Right lobe of liver (tissue), 6 donors: Measurements from ENCODE around the gene SCGB1C2. TPM values are rescaled to one million over a fixed set of nuclear protein-coding genes. Genes with fewer than 3 reads are reported as not detected.

Experiments
- ATAC-seq, 4 donors: fragments of 200-7000 bp; cut with Tn5 transposase; one replicate each; pipeline ENCODE4 v1.9.1; 2020; ENCODE audit warnings: mild to moderate bottlenecking in 4 of 4, moderate library complexity in 4 of 4
- DNase-seq, 3 donors: peaks; one replicate each; pipeline ENCODE4 v3.0.0-alpha.2; 2020
- H3K27ac ChIP-seq, 3 donors: fragments of 200-600 bp; one replicate each; pipeline ENCODE4 v1.8.0; 2022
- H3K27me3 ChIP-seq, 2 donors: fragments of 200-600 bp; one replicate each; pipeline ENCODE4 v1.8.0; 2022
- H3K36me3 ChIP-seq, 4 donors: fragments of 200-600 bp; sonication (generic) in 1 of 4; one replicate each; pipeline versions ENCODE4 v1.5.1 to v1.8.0; 2017 to 2022; ENCODE audit warnings: control low read depth in 1 of 4
- H3K4me1 ChIP-seq, 4 donors: fragments of 200-600 bp; sonication (generic) in 1 of 4; one replicate each; pipeline versions ENCODE4 v1.5.1 to v1.8.0; 2017 to 2022; ENCODE audit warnings: control low read depth in 1 of 4
- H3K4me3 ChIP-seq, 3 donors: fragments of 200-600 bp; one replicate each; pipeline ENCODE4 v1.8.0; 2022
- H3K9me3 ChIP-seq, 4 donors: fragments of 200-600 bp; sonication (generic) in 1 of 4; one replicate each; pipeline versions ENCODE4 v1.5.1 to v1.8.0; 2017 to 2022; ENCODE audit warnings: control low read depth in 1 of 4
- CTCF ChIP-seq, 4 donors: fragments of 200-600 bp in 3 of 4; fragments of 450-650 bp in 1 of 4; IDR thresholded peaks; one replicate each; pipeline versions ENCODE4 v1.5.1 to v1.8.0; 2016 to 2022; ENCODE audit warnings: antibody characterized with exemption in 4 of 4, mild to moderate bottlenecking in 2 of 4
- POLR2A ChIP-seq: fragments of 450-650 bp; IDR thresholded peaks from one replicate; pipeline ENCODE4 v1.6.1; 2017; ENCODE audit warnings: antibody characterized with exemption, mild to moderate bottlenecking
- WGBS: methylation state at CpG from one replicate; pipeline ENCODE4 v1.1.6; 2018; ENCODE audit warnings: low coverage, low lambda C conversion rate; ENCODE audit not compliant: insufficient coverage; ENCODE audit errors: missing lambda C conversion rate; 5-methylcytosine and 5-hydroxymethylcytosine counted together
- intact Hi-C, 2 donors: fragments of 100-400 bp; cut with DNase I; formaldehyde crosslinking; loops; one replicate each; pipeline versions ENCODE4 v1.11.2 to v1.14.1; 2022
- total RNA-seq, 6 experiments: library from RNA; depleted of rRNA in 2 of 6; stranded (reverse); fragments of >200 nt in 2 of 6; fragmentation: NEBNext Ultra II Directional in 3 of 6; extraction: Animal tissue kit (Norgen Biotek cat#: 25700) in 3 of 6; gene quantifications; one replicate each; pipeline versions ENCODE4 v1.1.0 to v1.2.4, GENCODE V29; 2016 to 2023
- donor health status: DM: no; HTN: yes; CAD: no.
- donor health status: DM: no; HTN: no; CAD: no.
- donor health status: DM: no; HTN: no; CAD: no.
- donor health status: DM: no; HTN: yes; CAD: no.
- donor health status: DM: no; HTN: yes; CAD: no.

SCGB1C2 gene
- total RNA-seq, 6 experiments from 2014 or later = not detected

GRCh38 chr17:171871-172270, 34.5 kb downstream of the SCGB1C2 start:
- H3K27ac ChIP-seq = no peak overlapping the region
- no CpG with 5 or more reads among the region's 13 CpGs for WGBS
- no peak for DNase-seq
- ATAC-seq = no peak
- no peaks in the 10 kb centered on the region for H3K27me3 ChIP-seq
- intact Hi-C loops = no loop called here
- no peaks in the 10 kb centered on the region for H3K9me3 ChIP-seq
- no peaks in the 10 kb centered on the region for H3K4me1 ChIP-seq
- no peaks in the 10 kb centered on the region for H3K36me3 ChIP-seq
- H3K4me3 ChIP-seq = no peak overlapping the region
- TF ChIP-seq POLR2A = no peak
- no peak for TF ChIP-seq CTCF (IDR thresholded peaks at IDR 0.05)

- Histone ChIP-seq H3K27me3 (no peaks in the 10 kb centered on the region), H3K4me3 (no peak overlapping the region), H3K27ac (no peak overlapping the region), H3K9me3 (no peaks in the 10 kb centered on the region), H3K36me3 (no peaks in the 10 kb centered on the region), H3K4me1 (no peaks in the 10 kb centered on the region)
- ATAC-seq (peak in 1 of 4 donors; percentile 12), DNase-seq (no peak)
- intact Hi-C loops = no loop called here
- 100% methylated on average over 1 of the region's 11 CpGs for WGBS
- TF ChIP-seq CTCF (IDR thresholded peaks at IDR 0.05) (no peak), POLR2A (no peak)
These were observed 35.0 kb downstream of the SCGB1C2 start for GRCh38 chr17:172401-172800.

- no peak for DNase-seq
- Histone ChIP-seq H3K27ac (no peak overlapping the region), H3K4me3 (no peak overlapping the region), H3K36me3 (no peaks in the 10 kb centered on the region), H3K9me3 (no peaks in the 10 kb centered on the region), H3K4me1 (no peaks in the 10 kb centered on the region), H3K27me3 (no peaks in the 10 kb centered on the region)
- no peak for TF ChIP-seq POLR2A
- intact Hi-C loops = no loop called here
- no peak for ATAC-seq
- 78% methylated on average over 4 of the region's 10 CpGs for WGBS
These were observed 36.0 kb downstream of the SCGB1C2 start for GRCh38 chr17:173166-173911.

- DNase-seq (no peak), ATAC-seq (no peak)
- intact Hi-C loops = no loop called here
- H3K4me1 ChIP-seq = peaks cover 0 to 19% (median 2%) of the 10 kb centered on the region in 4 donors
- H3K27ac ChIP-seq = no peak overlapping the region
- TF ChIP-seq CTCF (IDR thresholded peaks at IDR 0.05) = no peak
- TF ChIP-seq POLR2A = no peak
- WGBS = 89% methylated on average over 3 of the region's 3 CpGs
- no peaks in the 10 kb centered on the region for H3K9me3 ChIP-seq
- H3K36me3 ChIP-seq = no peaks in the 10 kb centered on the region
- no peaks in the 10 kb centered on the region for H3K27me3 ChIP-seq
- no peak overlapping the region for H3K4me3 ChIP-seq
These were observed 39.8 kb downstream of the SCGB1C2 start for GRCh38 chr17:177155-177554.

- H3K27me3 ChIP-seq = no peaks in the 10 kb centered on the region
- TF ChIP-seq POLR2A (no peak), CTCF (IDR thresholded peaks at IDR 0.05) (no peak)
- intact Hi-C loops = no loop called here
- WGBS = 76% methylated on average over 2 of the region's 6 CpGs
- H3K27ac ChIP-seq = no peak overlapping the region
- no peaks in the 10 kb centered on the region for H3K36me3 ChIP-seq
- ATAC-seq (no peak), DNase-seq (no peak)
- H3K9me3 ChIP-seq = no peaks in the 10 kb centered on the region
- H3K4me3 ChIP-seq = no peak overlapping the region
- H3K4me1 ChIP-seq = peaks cover 0 to 21% (median 3%) of the 10 kb centered on the region in 4 donors
These were observed 40.4 kb downstream of the SCGB1C2 start for GRCh38 chr17:177762-178161.
